Stomach (tissue), 9 donors: ENCODE data around the gene TNFRSF11A. TPM values are rescaled to one million over a fixed set of nuclear protein-coding genes. Genes with fewer than 3 reads are reported as not detected.

ENCODE experiments used
- DNase-seq, 2 donors: peaks; one replicate each; pipeline versions ENCODE4 v3.0.0 to v3.0.0-alpha.2; 2013 to 2019
- H3K27ac ChIP-seq, 5 donors: fragments of 200-600 bp in 4 of 5; sonication (generic) in 4 of 5; one replicate each; pipeline ENCODE4 v1.5.1; 2013 to 2019; ENCODE audit warnings: mild to moderate bottlenecking in 1 of 5, moderate library complexity in 1 of 5
- H3K27me3 ChIP-seq, 3 donors: fragments of 200-600 bp; sonication (generic); one replicate each; pipeline ENCODE4 v1.5.1; 2017 to 2019; ENCODE audit warnings: mixed run types in 1 of 3
- H3K36me3 ChIP-seq, 4 donors: fragments of 200-600 bp; sonication (generic); 1 replicate in 3 of 4; 2 replicates in 1 of 4; pipeline ENCODE4 v1.5.1; 2016 to 2019
- H3K4me1 ChIP-seq, 4 donors: fragments of 200-600 bp; sonication (generic); one replicate each; pipeline ENCODE4 v1.5.1; 2016 to 2019
- H3K4me3 ChIP-seq, 4 donors: fragments of 200-600 bp; sonication (generic) in 3 of 4; one replicate each; pipeline ENCODE4 v1.5.1; 2016 to 2019; ENCODE audit warnings: mild to moderate bottlenecking in 1 of 4
- H3K9me3 ChIP-seq, 4 donors: fragments of 200-600 bp; sonication (generic); one replicate each; pipeline ENCODE4 v1.5.1; 2016 to 2019
- CTCF ChIP-seq, 7 experiments: fragments of 450-650 bp in 4 of 7; fragments of 200-600 bp in 3 of 7; sonication (generic) in 3 of 7; IDR thresholded peaks; one replicate each; pipeline ENCODE4 v1.5.1; 2016 to 2019; ENCODE audit warnings: antibody characterized with exemption in 7 of 7, control low read depth in 2 of 7, mild to moderate bottlenecking in 1 of 7
- EP300 ChIP-seq: sonication (generic); formaldehyde crosslinking; IDR thresholded peaks from one replicate; pipeline ENCODE4 v1.6.1; 2017; ENCODE audit warnings: antibody characterized with exemption
- POLR2A ChIP-seq, 4 donors: fragments of 450-650 bp; IDR thresholded peaks; one replicate each; pipeline ENCODE4 v1.6.1; 2016; ENCODE audit warnings: antibody characterized with exemption in 4 of 4, control low read depth in 2 of 4, mild to moderate bottlenecking in 1 of 4, moderate library complexity in 1 of 4
- POLR2AphosphoS5 ChIP-seq, 3 donors: sonication (generic); formaldehyde crosslinking; IDR thresholded peaks; one replicate each; pipeline ENCODE4 v1.6.1; 2016; ENCODE audit warnings: antibody characterized with exemption in 3 of 3
- WGBS, 5 donors: extraction: QIAGEN DNeasy Blood & Tissue Kit in 3 of 5; methylation state at CpG; one replicate each; pipeline versions ENCODE4 v1.1.5 to v1.1.7; 2013 to 2018; 5-methylcytosine and 5-hydroxymethylcytosine counted together
- intact Hi-C: fragments of 100-400 bp; cut with DNase I; formaldehyde crosslinking; loops from one replicate; pipeline ENCODE4 v1.15.1; 2023; ENCODE audit warnings: low total_unique reads
- polyA plus RNA-seq, 3 donors: library from polyadenylated mRNA; stranded (reverse); fragments of 200-250 nt; gene quantifications; one replicate each; pipeline ENCODE4 v1.2.3, GENCODE V29; 2013
- total RNA-seq, 5 donors: library from RNA; depleted of rRNA; stranded (reverse); fragments of >200 nt; gene quantifications; one replicate each; pipeline versions ENCODE4 v1.1.0 to v1.2.3, GENCODE V29; 2014 to 2016
- donor health status: healthy with polysubstance abuse.
- donor health status: Bipolar disorder and iron deficiency.
- donor health status: healthy.

Gene TNFRSF11A
- total and polyA plus RNA-seq, 8 donors = 0.45 to 50.3 (median 4.7) TPM

DNA sequence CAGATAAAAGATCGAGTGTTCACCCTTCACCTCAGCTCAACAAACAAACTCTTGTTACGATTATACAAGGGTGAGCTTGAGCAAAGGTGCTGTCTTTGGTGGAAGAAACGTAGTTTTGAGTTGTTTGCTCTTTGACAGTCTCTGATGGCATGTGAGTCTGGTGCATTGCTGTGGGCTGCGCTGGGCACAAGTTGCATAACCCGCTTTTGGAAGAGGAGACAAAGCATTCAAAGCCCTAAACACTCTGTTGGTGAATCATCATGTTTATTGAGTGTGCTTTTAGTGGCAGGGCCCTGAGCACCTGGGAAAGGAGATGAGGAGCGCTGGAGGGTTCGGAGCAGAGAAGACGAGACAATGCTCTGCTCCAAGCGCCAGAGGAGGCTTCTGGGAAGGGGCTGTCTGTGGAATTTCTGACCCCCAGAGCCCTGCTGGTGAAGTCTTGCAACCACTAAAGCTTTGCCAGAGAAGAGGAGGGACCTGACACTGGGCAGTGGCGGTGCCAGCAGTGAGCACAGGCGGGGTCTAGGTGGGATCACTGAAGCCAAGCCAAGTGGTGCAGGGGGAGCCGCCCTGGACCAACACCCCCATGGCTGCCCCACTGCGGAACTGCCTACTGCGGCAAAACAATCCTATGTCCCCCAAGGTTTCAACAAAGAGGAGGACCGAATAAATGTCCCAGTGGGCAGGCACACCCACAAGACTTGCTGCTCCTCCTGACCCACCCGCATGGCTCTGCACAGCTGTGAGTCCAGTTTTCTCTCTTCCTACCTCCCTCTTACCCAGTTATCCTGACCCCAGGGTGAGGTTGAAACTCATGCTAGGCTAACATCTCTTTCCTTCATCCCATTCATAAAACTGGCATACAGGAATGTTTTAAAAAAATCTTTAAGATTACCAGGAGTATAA is 64.0 kb downstream of the TNFRSF11A start:
- peaks cover 0 to 17% (median 0%) of the 10 kb centered on the region in 3 donors for H3K27me3 ChIP-seq
- 88 to 92% (median 91%) methylated on average over 16 of the region's 16 CpGs for WGBS, 5 donors
- no peak for DNase-seq
- H3K27ac ChIP-seq = no peak overlapping the region
- TF ChIP-seq CTCF (IDR thresholded peaks at IDR 0.05) (no peak), POLR2AphosphoS5 (IDR thresholded peaks at IDR 0.05) (no peak), EP300 (no peak), POLR2A (IDR thresholded peaks at IDR 0.05) (no peak)
- no peaks in the 10 kb centered on the region for H3K36me3 ChIP-seq
- no peak overlapping the region for H3K4me3 ChIP-seq
- H3K9me3 ChIP-seq = peaks cover 0 to 9% (median 0%) of the 10 kb centered on the region in 4 donors
- intact Hi-C loops = no loop called here
- no peaks in the 10 kb centered on the region for H3K4me1 ChIP-seq

DNA sequence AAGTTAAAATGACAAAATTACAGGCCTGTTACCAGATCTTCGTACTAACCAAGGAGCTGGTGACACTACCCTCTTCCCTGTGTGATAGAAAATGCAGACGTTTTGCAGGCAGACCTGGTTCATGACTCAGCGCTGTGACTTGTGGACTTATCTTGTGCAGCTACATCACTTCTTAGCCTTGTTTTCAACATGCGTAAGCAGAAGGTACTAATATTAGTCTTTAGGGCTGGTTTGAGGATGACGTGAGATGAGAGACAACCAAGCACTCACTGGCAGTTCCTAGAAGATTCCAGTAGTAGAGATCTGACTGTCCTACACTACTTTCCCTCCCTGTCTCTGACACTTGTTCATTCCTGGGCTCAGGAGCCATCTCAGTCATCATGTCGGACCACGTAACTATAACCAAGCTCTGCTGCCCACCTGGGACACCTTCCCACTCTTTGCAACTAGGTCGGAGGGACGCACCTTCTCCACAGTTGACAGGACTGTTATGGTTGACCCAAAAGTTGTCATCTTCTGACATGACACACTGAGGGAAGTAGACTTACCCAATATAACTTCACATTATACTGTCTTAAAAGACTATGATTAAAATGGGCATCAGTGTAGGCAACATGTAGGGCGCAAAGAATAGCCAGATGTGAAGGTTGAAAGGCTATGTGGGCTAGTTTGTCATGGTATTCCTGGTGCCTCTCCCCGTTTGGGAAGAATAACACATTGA is 64.8 kb downstream of the TNFRSF11A start:
- 89 to 91% (median 91%) methylated on average over 11 of the region's 11 CpGs for WGBS, 5 donors
- Histone ChIP-seq H3K36me3 (no peaks in the 10 kb centered on the region), H3K4me1 (no peaks in the 10 kb centered on the region), H3K9me3 (peaks cover 0 to 9% (median 0%) of the 10 kb centered on the region in 4 donors), H3K4me3 (no peak overlapping the region), H3K27me3 (peaks cover 0 to 11% (median 0%) of the 10 kb centered on the region in 3 donors), H3K27ac (no peak overlapping the region)
- TF ChIP-seq POLR2A (IDR thresholded peaks at IDR 0.05) (no peak), POLR2AphosphoS5 (IDR thresholded peaks at IDR 0.05) (no peak), CTCF (IDR thresholded peaks at IDR 0.05) (no peak), EP300 (no peak)
- no peak for DNase-seq
- intact Hi-C loops = no loop called here

GRCh38 chr18:62394006-62394763 is 69.1 kb downstream of the TNFRSF11A start:
- H3K4me1 ChIP-seq = no peaks in the 10 kb centered on the region
- H3K36me3 ChIP-seq = no peaks in the 10 kb centered on the region
- peaks cover 0 to 10% (median 0%) of the 10 kb centered on the region in 3 donors for H3K27me3 ChIP-seq
- H3K27ac ChIP-seq = no peak overlapping the region
- intact Hi-C loops = no loop called here
- 78 to 88% (median 85%) methylated on average over 15 of the region's 15 CpGs for WGBS, 5 donors
- peaks cover 0 to 9% (median 0%) of the 10 kb centered on the region in 4 donors for H3K9me3 ChIP-seq
- no peak overlapping the region for H3K4me3 ChIP-seq
- DNase-seq = no peak
- TF ChIP-seq POLR2A (IDR thresholded peaks at IDR 0.05) (no peak), CTCF (IDR thresholded peaks at IDR 0.05) (no peak), POLR2AphosphoS5 (IDR thresholded peaks at IDR 0.05) (no peak), EP300 (no peak)

DNA sequence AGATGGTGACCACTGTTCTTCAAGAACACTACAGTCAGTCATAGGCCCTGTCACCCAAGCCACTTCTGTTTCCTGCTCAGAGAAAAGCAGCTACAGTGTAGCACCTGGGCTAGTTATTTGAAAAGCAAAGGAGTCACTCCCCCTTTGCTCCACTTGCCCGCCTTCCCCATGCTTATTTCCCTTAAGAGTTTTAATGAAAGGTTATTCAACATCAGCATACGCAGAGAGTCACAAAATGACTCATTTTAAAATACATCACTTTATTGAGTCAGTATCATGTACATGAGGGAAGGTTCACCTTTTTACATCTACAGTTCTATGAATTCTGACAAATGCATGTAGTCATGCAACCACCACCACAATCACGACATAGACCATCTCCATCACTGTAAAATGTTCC is 71.3 kb downstream of the TNFRSF11A start:
- no peak overlapping the region for H3K27ac ChIP-seq
- peaks cover 0 to 2% (median 0%) of the 10 kb centered on the region in 4 donors for H3K9me3 ChIP-seq
- H3K27me3 ChIP-seq = peaks cover 0 to 10% (median 0%) of the 10 kb centered on the region in 3 donors
- DNase-seq = no peak
- no peaks in the 10 kb centered on the region for H3K36me3 ChIP-seq
- H3K4me1 ChIP-seq = no peaks in the 10 kb centered on the region
- 79 to 93% (median 90%) methylated on average over 3 of the region's 3 CpGs for WGBS, 5 donors
- intact Hi-C loops = no loop called here
- no peak overlapping the region for H3K4me3 ChIP-seq
- no peak for TF ChIP-seq CTCF (IDR thresholded peaks at IDR 0.05)
- no peak for TF ChIP-seq POLR2A (IDR thresholded peaks at IDR 0.05)
- no peak for TF ChIP-seq POLR2AphosphoS5 (IDR thresholded peaks at IDR 0.05)
- TF ChIP-seq EP300 = no peak
